Memory B cell (primary cell): ENCODE data around the gene CYP20A1.
"Not testable (repeated sequence)": the region's sequence is repeated elsewhere in the genome, so short reads cannot be mapped to it uniquely, and the experiment has no call there.

ENCODE experiments used
- ATAC-seq: fragments of 150-1000 bp; cut with Tn5 transposase; 2 replicates; pipeline ENCODE4 v1.10.0; 2021; ENCODE audit warnings: low read depth, mild to moderate bottlenecking, moderate library complexity
- DNase-seq, 2 donors: peaks; one replicate each; pipeline ENCODE4 v3.0.0; 2022; ENCODE audit warnings: low spot score in 2 of 2
- H3K27ac Mint-ChIP-seq: one replicate; pipeline ENCODE4 v1.8.0; 2022; ENCODE audit warnings: mild to moderate bottlenecking, moderate library complexity, mixed read lengths
- H3K27me3 Mint-ChIP-seq: one replicate; pipeline ENCODE4 v1.8.0; 2022; ENCODE audit warnings: mixed read lengths
- H3K36me3 Mint-ChIP-seq: one replicate; pipeline ENCODE4 v1.8.0; 2022; ENCODE audit warnings: mild to moderate bottlenecking, mixed read lengths
- H3K4me1 Mint-ChIP-seq: one replicate; pipeline ENCODE4 v1.8.0; 2022; ENCODE audit warnings: mixed read lengths
- H3K4me3 Mint-ChIP-seq: one replicate; pipeline ENCODE4 v1.8.0; 2022; ENCODE audit warnings: mild to moderate bottlenecking, moderate library complexity, mixed read lengths
- H3K9me3 Mint-ChIP-seq: one replicate; pipeline ENCODE4 v1.8.0; 2022; ENCODE audit warnings: mixed read lengths

CYP20A1 gene

GRCh38 chr2:203327901-203328759, 89.3 kb downstream of the CYP20A1 start, which contains the start of gene ABI2:
Gene ABI2, plus strand, starts transcription at chr2:203328394. Its CDS starts 121 bp downstream, at chr2:203328515.
- Mint-ChIP-seq H3K36me3 (no peaks in the 10 kb centered on the region), H3K27ac (peak within 1 kb of the TSS; percentile 79), H3K4me1 (peaks cover 15% of the 10 kb centered on the region), H3K9me3 (no peaks in the 10 kb centered on the region), H3K4me3 (peak within 1 kb of the TSS; percentile 90), H3K27me3 (no peaks in the 10 kb centered on the region)
- peak; percentile 72 for ATAC-seq
- DNase-seq = peak; percentile 7 to 31

DNA sequence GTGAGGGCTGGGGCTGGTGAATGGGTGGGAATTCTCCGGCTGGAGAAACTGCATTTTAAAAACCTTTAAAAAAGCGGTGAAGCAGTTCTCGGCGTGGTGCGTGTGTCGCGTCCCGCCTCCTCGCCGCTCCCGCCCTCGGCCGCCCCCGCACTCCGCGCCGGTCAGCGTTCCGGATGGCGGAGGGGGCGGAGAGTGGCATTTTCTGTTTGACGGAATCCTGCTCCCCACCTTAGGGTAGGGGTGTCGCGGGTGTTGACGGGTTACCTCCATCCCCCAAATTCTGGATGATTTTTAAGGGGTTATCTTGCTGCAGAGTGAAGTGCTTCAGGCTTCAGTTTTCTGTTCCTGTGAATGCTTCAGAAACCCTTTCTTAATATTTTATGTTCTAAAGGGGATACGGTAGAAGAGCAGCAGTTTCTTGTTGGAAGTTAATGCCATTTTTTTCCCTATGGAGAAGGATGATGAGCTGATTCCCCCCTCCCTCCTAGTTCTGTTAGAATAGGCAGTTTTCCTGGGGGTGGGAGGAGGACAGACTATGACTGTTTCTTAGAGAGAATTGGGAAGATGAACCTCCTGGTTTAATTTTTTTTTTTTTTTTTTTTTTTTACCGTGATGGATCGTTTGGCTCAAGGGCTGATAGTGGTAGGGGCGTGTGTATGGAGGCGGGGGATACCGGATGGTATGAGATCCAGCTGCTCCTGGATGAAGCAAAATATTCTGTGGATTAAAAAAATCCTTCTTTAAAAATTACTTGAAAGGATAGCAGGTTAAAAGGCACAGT, 90.1 kb downstream of the CYP20A1 start:
- H3K36me3 Mint-ChIP-seq = no peaks in the 10 kb centered on the region
- no peaks in the 10 kb centered on the region for H3K9me3 Mint-ChIP-seq
- peaks cover 15% of the 10 kb centered on the region for H3K4me1 Mint-ChIP-seq
- H3K27me3 Mint-ChIP-seq = no peaks in the 10 kb centered on the region
- H3K27ac Mint-ChIP-seq = peak overlapping the region; percentile 35
- ATAC-seq = peak; percentile 63
- peak overlapping the region; percentile 90 for H3K4me3 Mint-ChIP-seq
- DNase-seq = peak in 1 of 2 donors; percentile 22

DNA sequence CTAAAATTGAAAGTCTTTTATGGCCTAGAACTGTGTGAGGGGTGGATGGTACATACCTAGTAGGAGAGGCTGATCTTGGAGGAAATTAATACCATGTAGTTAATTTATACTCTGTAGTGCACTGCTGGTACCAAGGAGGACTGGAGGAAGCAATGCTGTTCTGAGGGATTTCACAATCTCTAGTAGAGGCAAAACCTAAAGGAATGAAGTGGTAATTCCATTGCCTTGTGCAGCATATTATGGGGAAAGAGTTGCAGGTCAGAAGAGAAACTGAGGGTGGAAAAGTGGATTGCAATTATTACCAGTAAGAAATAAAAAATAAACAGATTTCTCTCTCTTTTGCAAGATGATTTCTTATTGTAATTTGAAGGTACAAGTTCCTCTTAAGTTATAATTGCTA, 91.6 kb downstream of the CYP20A1 start:
- no peaks in the 10 kb centered on the region for H3K27me3 Mint-ChIP-seq
- H3K27ac Mint-ChIP-seq = no peak overlapping the region
- DNase-seq = no peak
- H3K4me1 Mint-ChIP-seq = peaks cover 15% of the 10 kb centered on the region
- H3K4me3 Mint-ChIP-seq = no peak overlapping the region
- ATAC-seq = no peak
- peaks cover 3% of the 10 kb centered on the region for H3K36me3 Mint-ChIP-seq
- no peaks in the 10 kb centered on the region for H3K9me3 Mint-ChIP-seq

- ATAC-seq (no peak), DNase-seq (no peak)
- H3K4me1 Mint-ChIP-seq = no peaks in the 10 kb centered on the region
- H3K27me3 Mint-ChIP-seq = no peaks in the 10 kb centered on the region
- H3K9me3 Mint-ChIP-seq = no peaks in the 10 kb centered on the region
- no peak overlapping the region for H3K4me3 Mint-ChIP-seq
- H3K27ac Mint-ChIP-seq = no peak overlapping the region
- peaks cover 7% of the 10 kb centered on the region for H3K36me3 Mint-ChIP-seq
These were observed 99.5 kb downstream of the CYP20A1 start for GRCh38 chr2:203338322-203338721.

GRCh38 chr2:203340791-203341487, 102.1 kb downstream of the CYP20A1 start:
- DNase-seq = no peak
- no peak overlapping the region for H3K4me3 Mint-ChIP-seq
- no peaks in the 10 kb centered on the region for H3K9me3 Mint-ChIP-seq
- no peaks in the 10 kb centered on the region for H3K4me1 Mint-ChIP-seq
- peaks cover 8% of the 10 kb centered on the region for H3K36me3 Mint-ChIP-seq
- no peaks in the 10 kb centered on the region for H3K27me3 Mint-ChIP-seq
- no peak overlapping the region for H3K27ac Mint-ChIP-seq
- no peak for ATAC-seq

DNA sequence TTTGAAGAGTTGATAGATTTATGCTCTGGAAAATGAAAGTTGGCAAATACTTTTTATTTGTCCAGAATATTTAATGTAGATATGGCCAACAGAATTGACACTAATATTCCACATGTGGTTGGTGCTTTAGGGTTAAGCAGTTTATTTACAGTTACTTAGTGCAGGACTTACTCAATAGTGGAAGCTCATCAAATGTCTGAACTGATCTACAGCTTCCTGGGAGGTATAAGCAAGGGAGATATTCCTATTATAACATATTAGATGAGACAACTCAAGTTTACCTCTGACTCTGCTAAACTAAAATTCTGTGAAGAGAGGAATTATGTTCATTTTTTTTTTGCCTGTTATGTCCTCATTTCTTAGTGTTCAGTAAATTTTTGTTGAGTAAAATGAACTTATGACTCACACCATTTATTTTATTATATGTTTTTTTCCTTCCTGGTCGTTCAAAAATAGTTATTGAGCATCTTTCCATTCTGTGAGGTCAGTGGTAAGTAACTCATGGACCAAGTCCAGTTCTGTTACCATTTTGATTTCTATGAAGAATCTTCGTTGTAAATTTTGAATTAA, 103.0 kb downstream of the CYP20A1 start:
- Mint-ChIP-seq H3K9me3 (no peaks in the 10 kb centered on the region), H3K27ac (no peak overlapping the region), H3K4me3 (no peak overlapping the region), H3K4me1 (no peaks in the 10 kb centered on the region), H3K36me3 (peaks cover 8% of the 10 kb centered on the region), H3K27me3 (no peaks in the 10 kb centered on the region)
- DNase-seq (no peak), ATAC-seq (no peak)

DNA sequence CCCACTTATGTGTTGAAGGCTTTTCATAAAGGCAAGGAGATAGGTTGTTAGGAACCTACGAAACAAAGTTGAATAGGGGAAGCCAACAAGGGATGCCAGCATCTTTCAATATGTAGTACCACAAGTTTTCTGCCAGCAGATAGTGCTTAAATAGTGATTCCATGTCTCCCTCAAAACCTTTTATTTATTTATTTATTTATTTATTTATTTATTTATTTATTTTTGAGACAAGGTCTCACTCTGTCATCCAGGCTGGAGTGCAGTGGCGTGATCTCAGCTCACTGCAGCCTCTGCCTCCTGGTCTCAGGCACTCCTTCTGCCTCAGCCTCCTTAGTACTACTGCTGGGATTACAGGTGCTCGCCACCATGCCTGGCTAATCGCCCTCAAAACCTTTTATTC, 103.6 kb downstream of the CYP20A1 start:
- not testable (repeated sequence) for H3K4me3 Mint-ChIP-seq, ATAC-seq, H3K9me3 Mint-ChIP-seq

GRCh38 chr2:203344667-203345066, 105.8 kb downstream of the CYP20A1 start:
- no peaks in the 10 kb centered on the region for H3K4me1 Mint-ChIP-seq

More for the DNA sequence above, 103.6 kb downstream of the CYP20A1 start:
- not testable (repeated sequence) for H3K27me3 Mint-ChIP-seq, H3K4me1 Mint-ChIP-seq, H3K36me3 Mint-ChIP-seq, H3K27ac Mint-ChIP-seq, DNase-seq

GRCh38 chr2:203346612-203347011, 107.8 kb downstream of the CYP20A1 start:
- Mint-ChIP-seq H3K9me3 (no peaks in the 10 kb centered on the region), H3K27me3 (no peaks in the 10 kb centered on the region), H3K27ac (no peak overlapping the region), H3K4me1 (no peaks in the 10 kb centered on the region), H3K36me3 (peaks cover 5% of the 10 kb centered on the region), H3K4me3 (no peak overlapping the region)
- no peak for ATAC-seq
- DNase-seq = no peak

More at GRCh38 chr2:203344667-203345066, 105.8 kb downstream of the CYP20A1 start:
- ATAC-seq (no peak), DNase-seq (no peak)
- H3K27me3 Mint-ChIP-seq = no peaks in the 10 kb centered on the region
- H3K27ac Mint-ChIP-seq = no peak overlapping the region
- H3K9me3 Mint-ChIP-seq = no peaks in the 10 kb centered on the region
- peaks cover 7% of the 10 kb centered on the region for H3K36me3 Mint-ChIP-seq
- H3K4me3 Mint-ChIP-seq = no peak overlapping the region

DNA sequence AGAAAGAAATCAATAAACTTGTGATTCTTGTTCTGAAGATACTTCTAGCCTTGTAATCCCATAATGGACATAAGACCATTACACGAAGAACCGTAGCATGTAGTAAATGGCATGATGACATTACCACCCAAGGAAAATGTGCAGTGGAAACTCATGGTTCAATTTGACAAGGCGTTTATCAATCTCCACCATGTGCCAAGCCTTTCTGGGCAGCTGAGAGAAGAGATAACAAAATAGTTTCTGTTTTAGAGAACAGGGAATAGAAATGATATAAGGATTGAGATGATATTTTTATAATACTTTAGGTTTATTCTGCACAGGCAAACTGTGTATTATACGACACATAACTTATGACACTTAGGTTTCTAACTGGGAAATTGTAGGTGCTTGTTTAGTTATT, 108.6 kb downstream of the CYP20A1 start:
- DNase-seq (no peak), ATAC-seq (no peak)
- Mint-ChIP-seq H3K27me3 (no peaks in the 10 kb centered on the region), H3K4me3 (no peak overlapping the region), H3K9me3 (no peaks in the 10 kb centered on the region), H3K27ac (no peak overlapping the region), H3K4me1 (no peaks in the 10 kb centered on the region), H3K36me3 (peaks cover 5% of the 10 kb centered on the region)

DNA sequence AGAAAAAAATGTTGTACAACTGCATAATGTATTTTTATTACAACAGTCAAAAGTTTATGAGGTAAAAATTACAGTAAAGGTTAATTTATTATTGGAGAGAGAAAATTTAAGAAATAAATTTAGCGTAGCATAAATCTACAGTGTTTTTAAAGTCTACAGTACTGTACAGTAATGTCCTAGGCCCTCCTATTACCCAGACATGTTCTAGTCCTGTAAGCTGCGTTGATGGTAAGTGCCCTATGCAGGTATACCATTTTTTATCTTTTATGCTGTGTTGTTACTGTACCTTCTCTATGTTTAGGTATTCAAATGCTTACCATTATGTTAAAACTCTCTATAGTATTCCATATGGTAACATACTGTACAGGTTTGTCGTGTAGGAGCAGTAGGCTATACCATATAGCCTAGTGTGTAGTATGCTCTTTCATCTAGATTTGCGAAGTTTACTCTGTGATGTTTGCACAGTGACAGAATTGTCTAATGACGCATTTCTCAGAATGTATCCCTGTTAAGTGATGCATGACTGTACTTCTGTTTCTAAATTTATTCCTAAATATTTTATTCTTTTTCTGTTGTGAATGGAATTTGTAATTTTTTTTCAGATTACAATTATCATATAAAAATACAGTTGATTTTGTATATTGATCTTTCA, 113.9 kb downstream of the CYP20A1 start:
- no peaks in the 10 kb centered on the region for H3K27me3 Mint-ChIP-seq
- no peak for DNase-seq
- H3K4me1 Mint-ChIP-seq = no peaks in the 10 kb centered on the region
- no peak overlapping the region for H3K4me3 Mint-ChIP-seq
- no peak for ATAC-seq
- H3K9me3 Mint-ChIP-seq = no peaks in the 10 kb centered on the region
- H3K27ac Mint-ChIP-seq = no peak overlapping the region
- H3K36me3 Mint-ChIP-seq = peaks cover 9% of the 10 kb centered on the region

- DNase-seq (no peak), ATAC-seq (no peak)
- peaks cover 16% of the 10 kb centered on the region for H3K36me3 Mint-ChIP-seq
- no peaks in the 10 kb centered on the region for H3K27me3 Mint-ChIP-seq
- peaks cover 2% of the 10 kb centered on the region for H3K9me3 Mint-ChIP-seq
- H3K4me1 Mint-ChIP-seq = no peaks in the 10 kb centered on the region
- H3K27ac Mint-ChIP-seq = no peak overlapping the region
- H3K4me3 Mint-ChIP-seq = no peak overlapping the region
These were observed 116.1 kb downstream of the CYP20A1 start for GRCh38 chr2:203354966-203355365.
